ENCODE measurements around the gene RGP1.

- TF ChIP-seq POLR2A (IDR thresholded peaks at IDR 0.05) (no peak), CTCF (IDR thresholded peaks at IDR 0.05) (no peak), POLR2AphosphoS5 (IDR thresholded peaks at IDR 0.05) (no peak)
These were observed 4.4 kb downstream of the RGP1 start for GRCh38 chr9:35753466-35753865.

All from stomach (tissue), 4 donors.